Measurements from ENCODE around the gene MACROD2.

MACROD2 gene

DNA sequence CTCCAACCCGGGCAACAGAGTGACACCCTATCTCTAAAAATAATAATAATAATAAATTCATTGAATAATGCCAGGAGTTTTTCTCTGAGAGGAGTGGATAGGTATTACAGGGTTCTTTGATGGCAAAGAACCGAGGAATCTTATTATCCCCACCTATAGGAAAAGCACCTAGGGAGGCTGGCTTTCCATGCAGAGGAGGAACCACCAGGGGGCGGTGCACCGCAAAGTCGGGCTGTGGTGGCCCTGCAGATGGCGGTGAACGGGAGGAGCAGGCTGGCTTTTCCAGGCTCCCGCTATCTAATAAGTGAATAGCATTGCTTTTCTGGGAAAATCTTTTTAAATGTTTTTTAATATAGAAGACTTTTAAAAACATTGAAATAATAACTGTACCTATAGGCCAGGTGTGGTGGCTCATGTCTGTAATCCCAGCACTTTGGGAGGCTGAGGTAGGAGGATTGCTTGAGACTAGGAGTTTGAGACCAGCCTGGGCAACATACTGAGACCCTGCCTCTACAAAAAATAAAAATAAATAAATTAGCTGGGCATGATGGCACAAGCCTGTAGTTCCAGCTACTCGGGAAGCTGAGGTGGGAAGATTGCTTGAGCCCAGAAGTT lies 1713.8 kb downstream of the MACROD2 start:
- Histone ChIP-seq H3K9ac (ENCODE audit: low read length in 2 of 2) (no peak overlapping the region), H3K4me1 (ENCODE audit: control insufficient read depth, insufficient read depth, low read length) (no peaks in the 10 kb centered on the region), H3K27me3 (ENCODE audit: control insufficient read depth in 1 of 2, insufficient read depth in 2 of 2, low read length in 2 of 2) (no peaks in the 10 kb centered on the region), H3K4me3 (ENCODE audit: low read length in 2 of 2) (no peak overlapping the region), H3K36me3 (ENCODE audit: control insufficient read depth in 2 of 2, insufficient read depth in 2 of 2, low read length in 2 of 2) (no peaks in the 10 kb centered on the region), H3K27ac (ENCODE audit: low read length) (no peak overlapping the region), H3K9me3 (ENCODE audit: control insufficient read depth in 2 of 2, low read length in 2 of 2) (no peaks in the 10 kb centered on the region)

DNA sequence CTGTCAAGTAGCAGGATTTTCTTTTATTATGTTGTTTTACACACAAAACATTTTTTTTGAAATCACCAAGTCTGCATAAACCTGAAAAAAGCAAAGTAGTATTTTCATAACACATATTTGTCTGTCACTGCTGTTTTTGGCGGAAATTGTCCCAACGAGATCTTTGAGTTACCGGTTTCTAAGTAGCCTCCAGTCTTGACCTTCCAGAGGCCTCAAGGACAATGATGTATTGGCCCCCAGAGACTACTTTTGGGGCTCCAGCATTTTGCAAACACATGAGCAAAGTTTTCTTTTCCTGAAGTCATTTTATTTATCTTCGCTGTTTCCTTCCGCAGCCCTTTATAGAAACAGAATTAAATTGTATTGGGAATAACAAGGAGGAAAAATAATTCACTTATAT lies 1715.3 kb downstream of the MACROD2 start:
- Histone ChIP-seq H3K4me3 (ENCODE audit: low read length in 2 of 2) (no peak overlapping the region), H3K27ac (ENCODE audit: low read length) (no peak overlapping the region), H3K9ac (ENCODE audit: low read length in 2 of 2) (no peak overlapping the region), H3K9me3 (ENCODE audit: control insufficient read depth in 2 of 2, low read length in 2 of 2) (no peaks in the 10 kb centered on the region), H3K4me1 (ENCODE audit: control insufficient read depth, insufficient read depth, low read length) (no peaks in the 10 kb centered on the region), H3K36me3 (ENCODE audit: control insufficient read depth in 2 of 2, insufficient read depth in 2 of 2, low read length in 2 of 2) (no peaks in the 10 kb centered on the region), H3K27me3 (ENCODE audit: control insufficient read depth in 1 of 2, insufficient read depth in 2 of 2, low read length in 2 of 2) (no peaks in the 10 kb centered on the region)

DNA sequence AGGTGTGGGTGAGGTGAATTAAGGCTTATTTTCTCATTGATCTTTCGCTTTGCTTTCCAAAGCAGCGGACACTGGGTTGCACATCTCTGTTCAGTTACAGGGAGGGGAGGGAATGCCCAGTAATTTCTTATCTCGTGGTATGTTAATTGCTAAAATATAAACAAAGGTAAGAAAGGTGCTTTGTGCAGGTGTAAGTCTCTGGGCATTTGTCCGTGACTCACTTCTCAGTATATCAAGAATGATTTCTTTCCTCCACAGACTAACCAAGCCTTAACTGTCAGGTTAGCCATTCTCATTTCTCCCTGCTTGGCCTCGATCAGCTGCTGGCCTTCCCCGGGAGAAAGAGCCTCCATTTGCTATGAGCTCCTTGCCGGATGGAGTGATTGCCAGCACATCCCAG lies 1715.9 kb downstream of the MACROD2 start:
- H3K27me3 ChIP-seq (ENCODE audit: control insufficient read depth in 1 of 2, insufficient read depth in 2 of 2, low read length in 2 of 2): no peaks in the 10 kb centered on the region
- no peaks in the 10 kb centered on the region for H3K36me3 ChIP-seq (ENCODE audit: control insufficient read depth in 2 of 2, insufficient read depth in 2 of 2, low read length in 2 of 2)
- no peak overlapping the region for H3K4me3 ChIP-seq (ENCODE audit: low read length in 2 of 2)
- no peaks in the 10 kb centered on the region for H3K4me1 ChIP-seq (ENCODE audit: control insufficient read depth, insufficient read depth, low read length)
- H3K9me3 ChIP-seq (ENCODE audit: control insufficient read depth in 2 of 2, low read length in 2 of 2): no peaks in the 10 kb centered on the region
- H3K9ac ChIP-seq (ENCODE audit: low read length in 2 of 2): no peak overlapping the region
- no peak overlapping the region for H3K27ac ChIP-seq (ENCODE audit: low read length)

DNA sequence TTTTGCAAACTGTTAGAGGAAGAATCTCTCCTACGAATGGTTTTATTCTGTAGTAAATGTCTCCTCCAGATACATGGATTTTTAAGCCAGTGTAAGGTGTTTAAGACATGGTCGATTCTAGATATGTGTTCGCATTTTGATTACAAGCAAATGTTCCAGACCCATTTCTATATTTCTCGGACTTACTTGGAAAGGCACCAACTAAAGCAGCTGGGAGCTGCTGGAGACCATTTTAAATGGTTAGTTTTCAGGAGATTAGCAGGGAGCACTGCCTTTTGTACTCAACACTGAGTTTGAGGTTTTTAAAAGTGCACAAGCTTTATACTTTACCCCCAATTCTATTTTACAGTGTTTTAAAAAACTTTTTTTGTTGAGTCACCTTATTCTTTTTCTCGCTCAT lies 1720.9 kb downstream of the MACROD2 start:
- no peak overlapping the region for H3K4me3 ChIP-seq (ENCODE audit: low read length in 2 of 2)
- no peak overlapping the region for H3K27ac ChIP-seq (ENCODE audit: low read length)
- no peaks in the 10 kb centered on the region for H3K36me3 ChIP-seq (ENCODE audit: control insufficient read depth in 2 of 2, insufficient read depth in 2 of 2, low read length in 2 of 2)
- no peaks in the 10 kb centered on the region for H3K9me3 ChIP-seq (ENCODE audit: control insufficient read depth in 2 of 2, low read length in 2 of 2)
- H3K27me3 ChIP-seq (ENCODE audit: control insufficient read depth in 1 of 2, insufficient read depth in 2 of 2, low read length in 2 of 2): no peaks in the 10 kb centered on the region
- H3K9ac ChIP-seq (ENCODE audit: low read length in 2 of 2): no peak overlapping the region
- no peaks in the 10 kb centered on the region for H3K4me1 ChIP-seq (ENCODE audit: control insufficient read depth, insufficient read depth, low read length)

DNA sequence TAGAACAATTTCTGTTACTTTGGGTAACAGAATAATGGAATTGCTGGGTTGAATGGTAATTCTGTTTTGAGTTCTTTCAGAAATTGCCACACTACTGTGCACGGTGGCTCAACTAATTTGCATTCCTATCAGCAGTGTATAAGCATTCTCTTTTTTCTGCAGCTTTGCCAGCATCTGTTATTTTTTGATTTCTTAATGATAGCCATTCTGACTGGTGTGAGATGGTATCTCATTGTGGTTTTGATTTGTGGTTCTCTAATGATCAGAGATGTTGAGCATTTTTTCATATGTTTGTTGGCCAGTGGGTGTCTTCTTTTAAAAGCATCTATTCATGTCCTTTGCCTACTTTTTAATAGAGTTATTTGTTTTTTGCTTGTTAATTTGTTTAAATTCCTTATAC lies 1731.1 kb downstream of the MACROD2 start:
- Histone ChIP-seq H3K4me1 (ENCODE audit: control insufficient read depth, insufficient read depth, low read length) (no peaks in the 10 kb centered on the region), H3K36me3 (ENCODE audit: control insufficient read depth in 2 of 2, insufficient read depth in 2 of 2, low read length in 2 of 2) (no peaks in the 10 kb centered on the region), H3K4me3 (ENCODE audit: low read length in 2 of 2) (no peak overlapping the region), H3K27me3 (ENCODE audit: control insufficient read depth in 1 of 2, insufficient read depth in 2 of 2, low read length in 2 of 2) (no peaks in the 10 kb centered on the region), H3K9me3 (ENCODE audit: control insufficient read depth in 2 of 2, low read length in 2 of 2) (no peaks in the 10 kb centered on the region), H3K9ac (ENCODE audit: low read length in 2 of 2) (no peak overlapping the region), H3K27ac (ENCODE audit: low read length) (no peak overlapping the region)

DNA sequence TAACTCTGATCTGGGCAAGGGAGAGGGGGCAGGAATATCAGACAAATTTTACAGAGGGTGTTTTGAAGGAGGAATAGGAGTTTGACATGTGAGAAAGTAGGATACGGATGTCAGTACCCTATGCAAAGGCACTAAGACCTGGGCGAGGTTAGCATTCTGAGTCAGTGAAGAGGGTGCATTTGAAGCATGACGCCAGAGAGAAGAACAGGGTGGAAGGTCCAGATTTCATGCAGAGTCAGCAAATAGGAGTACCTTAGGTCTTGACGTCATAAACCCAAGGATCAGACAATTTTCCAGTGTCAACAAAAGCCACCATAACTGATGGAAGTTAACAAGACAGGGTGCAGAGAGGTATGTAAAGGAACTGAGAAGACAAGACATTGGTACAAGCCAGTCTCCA lies 1738.7 kb downstream of the MACROD2 start:
- Histone ChIP-seq H3K36me3 (ENCODE audit: control insufficient read depth in 2 of 2, insufficient read depth in 2 of 2, low read length in 2 of 2) (no peaks in the 10 kb centered on the region), H3K27ac (ENCODE audit: low read length) (no peak overlapping the region), H3K9me3 (ENCODE audit: control insufficient read depth in 2 of 2, low read length in 2 of 2) (no peaks in the 10 kb centered on the region), H3K4me1 (ENCODE audit: control insufficient read depth, insufficient read depth, low read length) (no peaks in the 10 kb centered on the region), H3K9ac (ENCODE audit: low read length in 2 of 2) (no peak overlapping the region), H3K4me3 (ENCODE audit: low read length in 2 of 2) (no peak overlapping the region), H3K27me3 (ENCODE audit: control insufficient read depth in 1 of 2, insufficient read depth in 2 of 2, low read length in 2 of 2) (no peaks in the 10 kb centered on the region)

DNA sequence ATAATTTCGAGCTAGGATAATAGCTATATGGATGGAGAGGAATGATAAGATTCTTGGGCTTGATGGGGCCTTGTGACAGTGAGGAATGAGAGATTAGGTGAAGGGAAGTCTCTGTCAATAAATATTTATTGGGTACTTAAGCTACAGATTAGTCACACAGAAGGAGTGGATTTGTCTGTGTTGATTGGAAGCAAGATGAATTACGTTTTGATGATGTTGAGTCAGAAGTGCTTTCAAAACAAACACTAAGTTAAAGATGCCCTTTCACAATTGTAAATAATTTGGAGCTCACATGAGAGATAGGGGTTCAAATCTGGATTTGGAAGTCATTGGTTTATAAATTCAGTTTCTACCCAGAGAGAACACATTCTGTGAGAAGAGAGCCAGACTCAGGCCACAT lies 1743.7 kb downstream of the MACROD2 start:
- no peaks in the 10 kb centered on the region for H3K9me3 ChIP-seq (ENCODE audit: control insufficient read depth in 2 of 2, low read length in 2 of 2)
- no peaks in the 10 kb centered on the region for H3K36me3 ChIP-seq (ENCODE audit: control insufficient read depth in 2 of 2, insufficient read depth in 2 of 2, low read length in 2 of 2)
- H3K4me1 ChIP-seq (ENCODE audit: control insufficient read depth, insufficient read depth, low read length): no peaks in the 10 kb centered on the region
- no peak overlapping the region for H3K9ac ChIP-seq (ENCODE audit: low read length in 2 of 2)
- no peak overlapping the region for H3K27ac ChIP-seq (ENCODE audit: low read length)
- no peak overlapping the region for H3K4me3 ChIP-seq (ENCODE audit: low read length in 2 of 2)
- no peaks in the 10 kb centered on the region for H3K27me3 ChIP-seq (ENCODE audit: control insufficient read depth in 1 of 2, insufficient read depth in 2 of 2, low read length in 2 of 2)

DNA sequence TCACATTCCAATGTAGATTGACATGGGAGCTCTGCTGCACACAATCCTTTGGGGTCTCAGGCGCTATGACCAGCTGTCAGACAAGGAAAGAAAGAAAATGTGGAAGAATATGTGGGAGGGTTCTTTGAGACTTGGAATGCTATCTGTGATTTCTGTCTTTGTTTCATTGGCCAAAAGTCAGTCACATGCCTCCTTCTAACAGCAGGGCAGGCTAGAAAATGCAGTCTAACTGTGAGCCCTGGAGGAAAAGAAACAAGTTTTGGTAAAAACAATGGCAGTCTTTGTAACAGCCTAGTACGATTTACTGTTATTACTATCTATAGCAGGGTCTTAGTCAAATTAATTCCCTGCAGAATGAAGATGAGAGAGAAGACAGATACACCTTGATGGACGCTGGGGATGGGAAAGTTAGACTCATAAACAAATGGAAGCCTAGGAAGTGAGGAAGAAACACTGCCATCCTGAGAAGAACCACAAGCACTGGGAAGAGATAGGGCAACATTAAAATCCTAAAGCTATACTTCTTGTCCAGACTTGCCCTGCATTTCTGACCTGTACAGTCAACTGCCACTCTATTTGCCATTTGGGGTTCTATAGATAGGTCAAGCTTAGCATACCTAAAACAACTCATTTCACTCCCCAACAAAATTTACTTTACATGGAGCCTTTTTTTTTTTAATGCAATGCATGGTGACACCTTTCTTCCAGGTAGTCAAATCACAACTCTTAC lies 1744.9 kb downstream of the MACROD2 start:
- H3K27ac ChIP-seq (ENCODE audit: low read length): no peak overlapping the region
- H3K36me3 ChIP-seq (ENCODE audit: control insufficient read depth in 2 of 2, insufficient read depth in 2 of 2, low read length in 2 of 2): no peaks in the 10 kb centered on the region
- no peaks in the 10 kb centered on the region for H3K4me1 ChIP-seq (ENCODE audit: control insufficient read depth, insufficient read depth, low read length)
- no peaks in the 10 kb centered on the region for H3K27me3 ChIP-seq (ENCODE audit: control insufficient read depth in 1 of 2, insufficient read depth in 2 of 2, low read length in 2 of 2)
- no peaks in the 10 kb centered on the region for H3K9me3 ChIP-seq (ENCODE audit: control insufficient read depth in 2 of 2, low read length in 2 of 2)
- H3K9ac ChIP-seq (ENCODE audit: low read length in 2 of 2): no peak overlapping the region
- no peak overlapping the region for H3K4me3 ChIP-seq (ENCODE audit: low read length in 2 of 2)

DNA sequence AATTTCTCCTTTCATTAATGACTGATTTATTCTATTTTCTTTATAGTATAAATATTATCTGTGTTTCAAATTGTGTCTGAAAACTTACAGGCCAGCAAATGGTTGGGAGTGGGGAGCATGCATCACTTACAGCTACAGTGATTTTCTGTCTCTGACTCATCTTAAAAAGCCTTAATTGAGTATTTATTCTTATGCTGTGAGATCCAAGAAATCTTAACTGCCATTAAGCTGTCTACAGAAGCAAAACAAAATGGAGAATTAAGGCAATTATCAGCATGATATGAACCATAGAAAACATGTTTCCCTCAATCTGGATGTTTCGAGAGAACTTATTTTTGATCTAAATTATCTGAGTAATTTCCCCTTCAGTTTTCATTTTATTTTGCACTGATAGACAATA lies 1746.8 kb downstream of the MACROD2 start:
- Histone ChIP-seq H3K36me3 (ENCODE audit: control insufficient read depth in 2 of 2, insufficient read depth in 2 of 2, low read length in 2 of 2) (no peaks in the 10 kb centered on the region), H3K9ac (ENCODE audit: low read length in 2 of 2) (no peak overlapping the region), H3K4me3 (ENCODE audit: low read length in 2 of 2) (no peak overlapping the region), H3K27ac (ENCODE audit: low read length) (no peak overlapping the region), H3K9me3 (ENCODE audit: control insufficient read depth in 2 of 2, low read length in 2 of 2) (peaks cover under 1 to 1% of the 10 kb centered on the region in 2 donors), H3K4me1 (ENCODE audit: control insufficient read depth, insufficient read depth, low read length) (no peaks in the 10 kb centered on the region), H3K27me3 (ENCODE audit: control insufficient read depth in 1 of 2, insufficient read depth in 2 of 2, low read length in 2 of 2) (no peaks in the 10 kb centered on the region)

DNA sequence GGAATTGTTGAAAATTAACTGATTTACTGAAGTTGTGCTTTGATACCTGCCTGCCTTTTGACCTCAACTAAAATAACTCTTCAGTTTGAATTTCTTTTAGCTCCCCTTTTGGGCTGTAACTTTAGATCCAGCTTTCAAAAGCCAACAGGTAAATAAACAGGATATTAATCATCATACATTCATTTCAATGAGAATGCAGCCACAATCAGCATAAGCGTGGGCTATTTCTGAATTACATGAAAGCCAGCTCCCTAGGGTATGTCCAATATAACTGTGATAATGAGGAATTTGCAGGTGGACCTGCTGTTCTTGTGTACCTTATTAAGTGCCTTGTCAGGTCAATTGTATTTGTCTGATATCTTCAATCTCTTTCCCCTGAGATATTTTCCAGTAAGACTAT lies 1747.3 kb downstream of the MACROD2 start:
- H3K9me3 ChIP-seq (ENCODE audit: control insufficient read depth in 2 of 2, low read length in 2 of 2): peaks cover 4 to 7% of the 10 kb centered on the region in 2 donors
- no peak overlapping the region for H3K4me3 ChIP-seq (ENCODE audit: low read length in 2 of 2)
- H3K27ac ChIP-seq (ENCODE audit: low read length): no peak overlapping the region
- no peak overlapping the region for H3K9ac ChIP-seq (ENCODE audit: low read length in 2 of 2)
- H3K36me3 ChIP-seq (ENCODE audit: control insufficient read depth in 2 of 2, insufficient read depth in 2 of 2, low read length in 2 of 2): no peaks in the 10 kb centered on the region
- H3K4me1 ChIP-seq (ENCODE audit: control insufficient read depth, insufficient read depth, low read length): no peaks in the 10 kb centered on the region
- H3K27me3 ChIP-seq (ENCODE audit: control insufficient read depth in 1 of 2, insufficient read depth in 2 of 2, low read length in 2 of 2): no peaks in the 10 kb centered on the region

DNA sequence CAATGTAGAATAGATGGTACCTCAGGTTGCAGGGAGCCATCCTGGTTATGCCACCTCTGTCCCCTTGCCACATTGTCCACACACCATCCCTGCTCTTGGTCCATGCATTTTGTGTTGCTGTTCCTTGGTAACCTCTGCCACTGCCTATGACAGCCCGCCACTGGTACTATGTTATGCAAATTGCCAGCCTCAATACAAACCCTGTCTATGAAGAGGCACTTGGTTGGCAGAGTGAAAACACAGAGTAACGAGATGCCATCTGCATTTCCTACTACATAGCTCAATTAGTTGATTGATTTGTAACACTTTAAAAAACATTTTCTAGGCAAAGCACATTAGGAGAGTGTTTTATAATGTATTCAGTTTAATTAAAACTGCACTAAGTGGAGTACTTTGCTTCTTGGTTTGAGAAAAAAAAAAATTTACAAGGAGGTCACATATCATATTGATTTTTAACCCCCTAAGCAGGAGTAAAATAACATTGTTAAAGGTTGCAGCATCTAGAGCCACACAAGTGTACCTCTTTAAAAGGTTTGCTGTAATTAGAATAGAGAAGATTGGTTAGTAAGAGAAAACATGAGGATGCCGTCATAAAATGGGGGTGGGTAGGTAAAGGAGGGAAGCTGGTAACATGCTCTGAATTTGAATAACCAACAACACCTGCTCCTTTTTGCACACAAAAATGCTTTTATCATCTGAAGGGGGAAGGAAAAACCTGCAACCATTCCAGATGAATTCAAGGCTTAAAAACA lies 1760.9 kb downstream of the MACROD2 start:
- no peak overlapping the region for H3K4me3 ChIP-seq (ENCODE audit: low read length in 2 of 2)
- H3K36me3 ChIP-seq (ENCODE audit: control insufficient read depth in 2 of 2, insufficient read depth in 2 of 2, low read length in 2 of 2): no peaks in the 10 kb centered on the region
- peaks cover 12% of the 10 kb centered on the region for H3K4me1 ChIP-seq (ENCODE audit: control insufficient read depth, insufficient read depth, low read length)
- no peak overlapping the region for H3K9ac ChIP-seq (ENCODE audit: low read length in 2 of 2)
- no peaks in the 10 kb centered on the region for H3K27me3 ChIP-seq (ENCODE audit: control insufficient read depth in 1 of 2, insufficient read depth in 2 of 2, low read length in 2 of 2)
- H3K27ac ChIP-seq (ENCODE audit: low read length): no peak overlapping the region
- no peaks in the 10 kb centered on the region for H3K9me3 ChIP-seq (ENCODE audit: control insufficient read depth in 2 of 2, low read length in 2 of 2)
